Measurements from ENCODE around the gene TCF3.
A peak's percentile ranks its signal among the peaks of the same experiment; 100 is the strongest.

TCF3 gene

DNA sequence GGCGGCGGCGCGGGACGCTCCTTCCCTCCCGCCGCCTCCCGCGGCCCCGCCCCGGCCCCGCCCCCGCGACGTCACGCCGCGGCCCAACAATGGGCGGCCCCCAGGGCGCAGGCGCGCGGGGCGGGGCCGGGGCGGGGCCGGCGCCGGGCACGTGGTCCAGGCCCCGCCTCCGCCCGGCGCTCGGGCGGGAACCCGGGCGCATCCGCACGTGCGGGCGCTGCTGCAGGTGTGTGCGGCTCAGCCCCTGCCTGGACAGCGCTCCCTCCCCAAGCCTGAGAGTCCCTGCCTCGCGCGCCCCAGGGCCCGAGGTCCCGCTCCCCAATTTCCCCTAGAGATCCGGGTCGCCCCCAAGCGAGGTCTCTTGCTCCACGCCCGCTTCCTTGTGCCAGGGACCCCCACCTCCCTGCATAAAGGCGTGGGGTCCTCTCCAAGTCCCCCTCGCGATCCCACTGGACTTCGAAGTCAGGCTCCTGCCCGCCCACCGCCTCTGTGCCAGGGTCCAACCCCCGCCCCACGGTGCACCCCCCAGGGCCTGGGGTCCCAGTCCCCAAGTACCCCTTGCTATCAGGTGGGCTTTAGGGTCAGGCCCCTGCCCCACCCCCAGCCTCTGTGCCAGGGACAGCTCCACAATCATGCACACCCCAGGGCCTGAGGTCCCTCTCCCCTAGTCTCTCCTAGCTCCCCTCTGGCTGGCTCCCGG is 83.9 kb downstream of the TCF3 start, which contains the start of gene MEX3D:
MEX3D (minus strand) TSS at position 6 of the 700 bp plus-strand sequence. CDS start 267 bp downstream, outside the sequence.
- no peak for TF ChIP-seq FOXM1 (IDR thresholded peaks at IDR 0.05; ENCODE audit: borderline replicate concordance, low read depth)
- TF ChIP-seq, protein P1, sequence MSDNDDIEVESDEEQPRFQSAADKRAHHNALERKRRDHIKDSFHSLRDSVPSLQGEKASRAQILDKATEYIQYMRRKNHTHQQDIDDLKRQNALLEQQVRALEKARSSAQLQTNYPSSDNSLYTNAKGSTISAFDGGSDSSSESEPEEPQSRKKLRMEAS (IDR thresholded peaks at IDR 0.05), result peak; percentile 99
- TF ChIP-seq, protein P2, sequence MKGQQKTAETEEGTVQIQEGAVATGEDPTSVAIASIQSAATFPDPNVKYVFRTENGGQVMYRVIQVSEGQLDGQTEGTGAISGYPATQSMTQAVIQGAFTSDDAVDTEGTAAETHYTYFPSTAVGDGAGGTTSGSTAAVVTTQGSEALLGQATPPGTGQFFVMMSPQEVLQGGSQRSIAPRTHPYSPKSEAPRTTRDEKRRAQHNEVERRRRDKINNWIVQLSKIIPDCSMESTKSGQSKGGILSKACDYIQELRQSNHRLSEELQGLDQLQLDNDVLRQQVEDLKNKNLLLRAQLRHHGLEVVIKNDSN (IDR thresholded peaks at IDR 0.05), result peak; percentile 84

DNA sequence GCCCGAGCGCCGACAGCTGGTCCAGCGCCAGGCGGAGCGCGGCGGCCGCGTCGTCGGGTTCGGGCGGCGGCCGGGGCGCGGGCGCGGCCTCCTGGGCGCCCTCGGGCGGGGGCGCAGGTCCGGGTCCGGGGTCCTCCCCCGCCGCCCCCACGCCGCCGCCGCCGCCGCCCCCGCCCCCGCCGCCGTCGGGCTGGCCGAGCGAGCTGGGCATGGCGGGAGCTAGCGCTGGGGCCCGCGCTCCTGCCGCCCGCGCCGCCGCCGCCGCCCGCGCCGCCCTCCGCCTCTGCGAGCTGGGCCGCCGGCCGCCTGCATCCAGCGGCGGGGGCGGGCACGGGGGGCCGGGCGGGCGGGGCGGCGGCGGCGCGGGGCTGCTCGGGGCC is 84.6 kb downstream of the TCF3 start:
- no peak for TF ChIP-seq EP300 (IDR thresholded peaks at IDR 0.05; ENCODE audit: borderline replicate concordance)
- TF ChIP-seq RAD21 (IDR thresholded peaks at IDR 0.05; ENCODE audit: low read depth), result no peak
- TF ChIP-seq, protein P2 (IDR thresholded peaks at IDR 0.05), result no peak
- TF ChIP-seq FOXM1 (IDR thresholded peaks at IDR 0.05; ENCODE audit: borderline replicate concordance, low read depth), result no peak
- TF ChIP-seq CREB1 (IDR thresholded peaks at IDR 0.05; ENCODE audit: low read depth), result no peak
- TF ChIP-seq CEBPB (IDR thresholded peaks at IDR 0.05), result no peak
- TF ChIP-seq TCF12 (IDR thresholded peaks at IDR 0.05; ENCODE audit: low read depth), result no peak

DNA sequence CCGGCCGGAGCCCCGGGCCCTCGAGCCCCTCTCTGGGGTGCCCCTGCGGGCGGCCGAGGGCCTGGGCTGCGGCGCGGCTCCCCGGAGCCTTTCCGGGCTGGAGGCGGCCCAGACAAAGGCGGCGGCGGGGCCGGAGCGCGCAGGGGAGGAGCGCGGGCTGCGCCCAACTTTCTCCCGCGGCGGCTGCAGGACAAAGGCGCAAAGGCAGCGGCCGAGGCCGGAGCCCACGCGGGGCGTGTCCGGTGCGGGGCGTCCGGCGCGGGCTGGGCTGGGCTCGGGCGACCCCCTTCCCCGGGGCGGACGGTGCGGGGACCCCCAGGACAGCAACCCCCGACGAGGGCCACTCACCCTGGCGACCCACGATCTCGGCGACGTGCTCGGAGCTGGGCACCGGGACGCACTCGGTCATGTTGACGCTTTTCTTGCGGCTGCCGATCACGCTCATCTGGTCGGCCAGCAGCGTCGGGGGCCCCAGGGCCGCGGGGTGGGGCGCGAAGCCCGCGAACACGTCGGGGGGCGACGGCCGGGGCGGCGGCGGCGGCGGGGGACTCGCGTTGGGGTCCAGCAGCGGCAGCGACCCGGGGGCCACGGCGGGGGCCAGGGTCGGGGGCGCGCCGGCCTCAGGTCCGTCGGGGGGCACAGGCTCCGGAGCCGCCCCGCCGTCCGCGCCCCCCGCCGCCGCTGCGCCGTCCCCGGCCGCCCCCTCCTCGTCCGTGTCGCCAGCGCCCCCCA is 85.1 kb downstream of the TCF3 start:
- TF ChIP-seq, protein P1 (IDR thresholded peaks at IDR 0.05), result peak; percentile 21; the same call in 1 of the 2 replicates
- TF ChIP-seq CEBPB (IDR thresholded peaks at IDR 0.05) (no peak), EP300 (IDR thresholded peaks at IDR 0.05; ENCODE audit: borderline replicate concordance) (no peak)

DNA sequence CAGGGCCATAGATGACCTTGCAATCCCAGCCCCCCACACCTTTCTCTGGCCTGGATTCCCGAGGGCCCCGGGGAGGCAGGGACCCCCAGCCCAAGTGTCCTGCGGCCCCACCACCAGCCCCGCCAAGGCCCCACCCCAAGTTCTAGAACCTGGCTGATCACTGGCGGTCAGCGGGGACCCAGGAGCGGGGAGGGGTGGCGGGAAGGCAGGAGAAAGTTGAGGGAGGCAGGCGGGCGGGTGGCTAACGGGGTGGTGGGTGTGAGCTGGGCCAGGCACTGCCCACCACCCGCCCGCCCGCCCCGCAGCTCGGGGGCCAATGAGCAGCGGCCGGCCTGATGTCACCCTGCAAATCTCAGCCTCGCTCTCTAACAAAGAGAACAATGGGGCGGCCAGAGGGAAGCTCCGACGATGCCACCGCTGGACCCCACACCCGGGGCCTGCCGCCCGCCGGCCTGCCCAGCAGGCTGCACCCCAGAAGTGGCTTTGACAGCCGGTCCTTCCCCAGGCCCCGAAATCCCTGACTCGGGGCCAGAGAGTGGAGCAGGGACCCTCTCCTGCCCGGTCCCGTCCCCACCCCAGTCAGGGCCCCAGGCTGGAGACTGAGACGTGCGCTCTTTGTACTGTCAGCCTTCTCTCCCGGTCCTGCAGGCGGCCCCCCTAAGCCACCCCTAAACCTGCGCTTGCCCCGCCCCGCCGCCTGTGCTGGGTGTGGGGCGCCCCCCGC is 85.9 kb downstream of the TCF3 start:
- TF ChIP-seq NFIC (IDR thresholded peaks at IDR 0.05), result no peak
- TF ChIP-seq TCF12 (IDR thresholded peaks at IDR 0.05; ENCODE audit: low read depth), result 0 out of 2 replicates have a peak, but pooled peaks have one; percentile 25
- TF ChIP-seq EP300 (IDR thresholded peaks at IDR 0.05; ENCODE audit: borderline replicate concordance), result no peak
- no peak for TF ChIP-seq TAF1 (IDR thresholded peaks at IDR 0.05; ENCODE audit: low read depth)
- TF ChIP-seq, protein P1 (IDR thresholded peaks at IDR 0.05), result peak; percentile 39; the same call in 1 of the 2 replicates
- TF ChIP-seq, protein P2 (IDR thresholded peaks at IDR 0.05), result no peak
- TF ChIP-seq CREB1 (IDR thresholded peaks at IDR 0.05; ENCODE audit: low read depth), result no peak
- TF ChIP-seq ZBTB7A (IDR thresholded peaks at IDR 0.05; ENCODE audit: low read depth), result 0 out of 2 replicates have a peak, but pooled peaks have one; percentile 45
- no peak for TF ChIP-seq FOXM1 (IDR thresholded peaks at IDR 0.05; ENCODE audit: borderline replicate concordance, low read depth)

DNA sequence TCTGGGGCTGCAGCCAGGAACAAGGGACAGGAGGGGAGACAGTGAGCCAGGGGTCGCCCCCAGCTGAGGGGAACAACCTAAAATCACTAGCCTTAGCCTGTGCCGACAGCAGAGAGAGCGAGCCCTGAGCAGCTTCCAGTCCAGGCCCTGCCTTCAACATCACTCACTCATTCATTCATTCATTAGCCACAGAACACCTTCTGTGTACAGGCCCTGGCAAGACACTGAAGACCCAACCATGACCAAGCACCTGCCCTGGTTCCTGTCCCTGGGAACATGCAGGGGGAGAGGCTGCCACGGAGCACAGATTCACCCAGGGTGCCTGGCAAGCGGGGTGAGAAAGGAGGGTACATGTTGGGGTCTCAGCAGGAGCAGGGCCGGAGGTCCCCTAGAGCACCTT is 89.2 kb downstream of the TCF3 start:
- TF ChIP-seq ZBTB7A (IDR thresholded peaks at IDR 0.05; ENCODE audit: low read depth), result no peak
- TF ChIP-seq, protein P2 (IDR thresholded peaks at IDR 0.05), result no peak
- TF ChIP-seq TCF12 (IDR thresholded peaks at IDR 0.05; ENCODE audit: low read depth), result no peak
- TF ChIP-seq, protein P3, sequence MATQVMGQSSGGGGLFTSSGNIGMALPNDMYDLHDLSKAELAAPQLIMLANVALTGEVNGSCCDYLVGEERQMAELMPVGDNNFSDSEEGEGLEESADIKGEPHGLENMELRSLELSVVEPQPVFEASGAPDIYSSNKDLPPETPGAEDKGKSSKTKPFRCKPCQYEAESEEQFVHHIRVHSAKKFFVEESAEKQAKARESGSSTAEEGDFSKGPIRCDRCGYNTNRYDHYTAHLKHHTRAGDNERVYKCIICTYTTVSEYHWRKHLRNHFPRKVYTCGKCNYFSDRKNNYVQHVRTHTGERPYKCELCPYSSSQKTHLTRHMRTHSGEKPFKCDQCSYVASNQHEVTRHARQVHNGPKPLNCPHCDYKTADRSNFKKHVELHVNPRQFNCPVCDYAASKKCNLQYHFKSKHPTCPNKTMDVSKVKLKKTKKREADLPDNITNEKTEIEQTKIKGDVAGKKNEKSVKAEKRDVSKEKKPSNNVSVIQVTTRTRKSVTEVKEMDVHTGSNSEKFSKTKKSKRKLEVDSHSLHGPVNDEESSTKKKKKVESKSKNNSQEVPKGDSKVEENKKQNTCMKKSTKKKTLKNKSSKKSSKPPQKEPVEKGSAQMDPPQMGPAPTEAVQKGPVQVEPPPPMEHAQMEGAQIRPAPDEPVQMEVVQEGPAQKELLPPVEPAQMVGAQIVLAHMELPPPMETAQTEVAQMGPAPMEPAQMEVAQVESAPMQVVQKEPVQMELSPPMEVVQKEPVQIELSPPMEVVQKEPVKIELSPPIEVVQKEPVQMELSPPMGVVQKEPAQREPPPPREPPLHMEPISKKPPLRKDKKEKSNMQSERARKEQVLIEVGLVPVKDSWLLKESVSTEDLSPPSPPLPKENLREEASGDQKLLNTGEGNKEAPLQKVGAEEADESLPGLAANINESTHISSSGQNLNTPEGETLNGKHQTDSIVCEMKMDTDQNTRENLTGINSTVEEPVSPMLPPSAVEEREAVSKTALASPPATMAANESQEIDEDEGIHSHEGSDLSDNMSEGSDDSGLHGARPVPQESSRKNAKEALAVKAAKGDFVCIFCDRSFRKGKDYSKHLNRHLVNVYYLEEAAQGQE (IDR thresholded peaks at IDR 0.05; ENCODE audit: low read depth), result no peak
- no peak for TF ChIP-seq NFIC (IDR thresholded peaks at IDR 0.05)
- TF ChIP-seq TEAD4 (IDR thresholded peaks at IDR 0.05), result no peak
- TF ChIP-seq, protein P1 (IDR thresholded peaks at IDR 0.05), result no peak
- no peak for TF ChIP-seq TAF1 (IDR thresholded peaks at IDR 0.05; ENCODE audit: low read depth)
- TF ChIP-seq EGR1 (IDR thresholded peaks at IDR 0.05), result no peak
- no peak for TF ChIP-seq YY1 (IDR thresholded peaks at IDR 0.05; ENCODE audit: low read depth)
- no peak for TF ChIP-seq RAD21 (IDR thresholded peaks at IDR 0.05; ENCODE audit: low read depth)
- TF ChIP-seq EP300 (IDR thresholded peaks at IDR 0.05; ENCODE audit: borderline replicate concordance), result no peak
- no peak for TF ChIP-seq CREB1 (IDR thresholded peaks at IDR 0.05; ENCODE audit: low read depth)
- TF ChIP-seq FOXM1 (IDR thresholded peaks at IDR 0.05; ENCODE audit: borderline replicate concordance, low read depth), result no peak
- TF ChIP-seq CEBPB (IDR thresholded peaks at IDR 0.05), result no peak

All from Ishikawa (cell line).